NT2/D1 (cell line): ENCODE results near the gene KIAA1958.

Experiments used
- SUZ12 ChIP-seq: IDR thresholded peaks from 2 replicates; pipeline ENCODE4 v1.6.1; 2011; ENCODE audit not compliant: insufficient read length, insufficient read depth; ENCODE audit errors: extremely low read depth
- YY1 ChIP-seq: IDR thresholded peaks from 2 replicates; pipeline ENCODE4 v1.6.1; 2011; ENCODE audit not compliant: insufficient read length, insufficient read depth
- ZNF274 ChIP-seq: IDR thresholded peaks from 2 replicates; pipeline ENCODE4 v1.6.1; 2011; ENCODE audit warnings: mild to moderate bottlenecking, low read depth, low read length

GRCh38 chr9:112554516-112554915 lies 67.9 kb downstream of the KIAA1958 start:
- TF ChIP-seq YY1, result no peak
- TF ChIP-seq SUZ12, result no peak
- TF ChIP-seq ZNF274, result no peak
